ENCODE results near the gene MYL4.
"Not testable (repeated sequence)": the region's sequence is repeated elsewhere in the genome, so short reads cannot be mapped to it uniquely, and the experiment has no call there.

GRCh38 chr17:47217279-47217678, 8.1 kb downstream of the MYL4 start:
- TF ChIP-seq CTCF (conservative IDR thresholded peaks at IDR 0.05; ENCODE audit: low read length); EZH2phosphoT487 (IDR thresholded peaks at IDR 0.05; ENCODE audit: borderline replicate concordance): not testable (repeated sequence)
